Measurements from ENCODE around the gene NSDHL.

Gene NSDHL

DNA sequence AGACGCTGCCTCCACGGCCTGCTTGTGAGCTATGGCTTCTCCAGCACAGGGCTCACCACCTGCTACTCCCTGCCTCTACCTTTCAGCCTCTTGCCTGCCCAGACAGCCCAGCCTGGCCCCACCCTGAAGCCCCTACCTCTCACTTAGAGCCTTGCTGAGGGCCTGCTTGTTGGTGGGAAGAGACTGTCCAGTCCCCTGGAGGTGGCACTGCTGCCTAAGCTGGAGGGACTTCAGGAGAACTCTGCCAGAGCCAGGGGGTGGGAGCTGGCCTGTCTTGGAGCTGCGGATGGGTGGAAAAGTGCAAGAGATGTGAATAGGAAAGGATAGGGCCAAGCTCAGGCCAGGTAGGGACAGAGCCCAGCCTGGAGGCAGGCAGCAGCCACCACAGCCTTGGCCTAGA, 64.3 kb downstream of the NSDHL start:
- no peak for DNase-seq (ENCODE audit: low spot score)

DNA sequence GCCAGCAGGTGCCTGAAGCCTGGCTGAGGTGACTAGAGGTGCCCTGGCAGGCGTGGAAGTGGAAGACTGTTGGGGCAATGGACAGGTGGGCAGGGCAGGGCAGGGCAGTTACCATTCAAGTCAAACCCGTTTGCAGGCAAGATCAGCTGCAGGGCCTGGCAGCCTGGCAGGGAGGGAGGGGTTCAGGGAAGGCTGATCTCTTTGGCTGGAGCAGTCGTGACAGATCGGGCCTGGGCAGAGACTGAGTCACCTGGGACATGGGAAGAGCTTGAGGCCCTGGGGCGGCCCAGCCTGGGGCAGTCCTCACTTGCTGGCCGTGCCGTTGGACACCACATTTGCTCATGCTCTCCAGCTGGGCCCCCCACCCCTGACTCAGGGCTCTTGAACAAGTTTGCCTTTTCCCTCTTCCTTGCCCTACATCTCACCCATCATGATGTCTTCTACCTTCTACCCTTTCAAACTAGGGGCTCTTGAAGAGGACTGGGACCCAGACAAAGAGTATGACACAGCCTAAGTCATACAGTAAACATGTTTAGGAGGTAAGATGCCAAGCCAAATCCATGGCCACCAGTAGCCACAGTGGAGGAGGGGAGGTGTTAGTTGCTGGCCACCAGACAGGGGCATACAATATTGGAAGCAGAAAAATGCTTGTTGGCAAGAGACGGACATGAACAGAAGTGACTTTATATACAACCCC, 65.0 kb downstream of the NSDHL start:
- DNase-seq (ENCODE audit: low spot score), result peak; percentile 80

DNA sequence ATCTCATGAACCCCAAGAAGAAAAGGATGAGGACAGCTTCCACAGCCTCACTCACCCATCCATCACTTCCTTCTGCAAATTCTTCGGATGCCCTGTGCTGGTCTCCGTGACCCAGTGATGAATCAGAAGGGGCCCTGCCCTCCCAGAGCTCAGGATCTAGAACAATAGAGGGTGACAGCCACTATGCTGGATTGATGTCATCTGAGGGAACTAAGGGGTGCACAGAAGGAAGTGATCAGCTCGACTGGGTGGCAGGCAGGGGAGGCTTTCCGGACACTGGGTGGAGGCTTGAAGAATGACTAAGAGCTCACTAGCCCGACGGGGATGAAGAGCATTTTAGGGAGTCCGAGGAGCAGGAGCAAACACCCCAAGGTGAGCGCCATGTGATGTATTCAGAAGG, 65.6 kb downstream of the NSDHL start:
- peak; percentile 93 for DNase-seq (ENCODE audit: low spot score)

DNA sequence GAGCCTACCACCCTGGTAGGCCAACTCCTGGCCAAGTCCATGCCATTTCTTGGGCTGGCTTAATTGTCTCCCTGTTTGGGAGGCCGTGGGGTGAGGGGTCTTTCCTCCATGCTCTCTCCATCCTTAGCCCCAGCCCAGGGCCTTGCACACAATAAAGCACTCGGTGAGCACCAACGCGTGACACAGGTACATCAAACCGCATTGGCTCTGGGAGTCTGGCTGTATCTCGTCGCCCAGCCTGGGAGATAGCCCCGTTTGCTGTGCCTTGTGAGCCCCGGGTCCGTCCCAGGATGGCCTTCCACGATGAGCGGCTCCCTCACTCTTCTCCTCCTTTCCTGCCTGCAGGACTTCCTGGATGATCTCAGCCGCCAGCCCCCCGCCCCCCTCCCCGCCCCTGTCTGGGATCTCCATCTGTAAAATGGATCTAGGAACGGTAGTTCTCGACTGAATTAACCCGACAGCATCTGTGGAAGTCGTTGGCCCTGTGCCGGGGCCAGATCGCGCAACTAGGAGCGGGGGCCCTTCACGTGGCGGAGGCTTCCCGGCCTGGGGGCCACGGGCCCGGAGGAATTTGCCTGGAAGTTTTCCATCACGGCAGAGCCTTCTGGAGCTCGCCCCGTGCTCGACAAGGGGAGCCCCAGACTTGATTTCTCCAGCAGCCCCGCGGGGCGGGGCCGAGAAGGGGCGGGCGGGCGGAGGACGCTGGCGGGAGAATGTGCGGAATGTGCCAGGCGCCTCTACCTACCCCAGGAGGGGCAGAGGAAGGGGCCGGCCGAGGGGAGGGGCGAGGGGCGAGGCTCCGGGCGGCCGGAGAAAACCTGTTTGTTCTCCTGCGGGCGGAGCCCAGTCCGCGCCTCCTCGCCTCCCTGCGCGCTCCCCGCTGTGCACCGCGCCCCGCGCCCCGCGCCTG, 66.6 kb downstream of the NSDHL start, which contains the start of gene ZNF185:
ZNF185 (plus strand) TSS at position 846 of the 910 bp plus-strand sequence. CDS start 16,423 bp downstream, outside the sequence.
- peak; percentile 82 for DNase-seq (ENCODE audit: low spot score)

DNA sequence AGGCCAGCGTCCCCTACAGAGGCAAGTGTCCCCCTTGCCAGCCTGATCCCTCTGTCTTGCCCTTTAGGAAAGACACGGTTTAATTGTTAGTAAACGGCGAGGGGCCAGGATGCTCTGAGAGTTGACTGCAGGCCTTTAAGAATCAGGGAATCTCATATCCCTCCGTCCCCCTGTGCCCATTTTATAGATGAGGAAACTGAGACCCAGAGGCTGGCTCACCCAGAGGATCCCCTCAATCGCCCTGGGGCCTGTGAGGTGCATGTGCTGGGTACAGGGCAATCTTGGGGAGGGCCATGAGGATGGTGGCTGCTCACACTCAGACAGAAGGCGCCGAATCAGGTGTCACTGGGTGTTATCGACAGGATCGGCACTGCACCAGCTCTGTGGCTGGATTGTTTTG, 67.6 kb downstream of the NSDHL start:
- no peak for DNase-seq (ENCODE audit: low spot score)

DNA sequence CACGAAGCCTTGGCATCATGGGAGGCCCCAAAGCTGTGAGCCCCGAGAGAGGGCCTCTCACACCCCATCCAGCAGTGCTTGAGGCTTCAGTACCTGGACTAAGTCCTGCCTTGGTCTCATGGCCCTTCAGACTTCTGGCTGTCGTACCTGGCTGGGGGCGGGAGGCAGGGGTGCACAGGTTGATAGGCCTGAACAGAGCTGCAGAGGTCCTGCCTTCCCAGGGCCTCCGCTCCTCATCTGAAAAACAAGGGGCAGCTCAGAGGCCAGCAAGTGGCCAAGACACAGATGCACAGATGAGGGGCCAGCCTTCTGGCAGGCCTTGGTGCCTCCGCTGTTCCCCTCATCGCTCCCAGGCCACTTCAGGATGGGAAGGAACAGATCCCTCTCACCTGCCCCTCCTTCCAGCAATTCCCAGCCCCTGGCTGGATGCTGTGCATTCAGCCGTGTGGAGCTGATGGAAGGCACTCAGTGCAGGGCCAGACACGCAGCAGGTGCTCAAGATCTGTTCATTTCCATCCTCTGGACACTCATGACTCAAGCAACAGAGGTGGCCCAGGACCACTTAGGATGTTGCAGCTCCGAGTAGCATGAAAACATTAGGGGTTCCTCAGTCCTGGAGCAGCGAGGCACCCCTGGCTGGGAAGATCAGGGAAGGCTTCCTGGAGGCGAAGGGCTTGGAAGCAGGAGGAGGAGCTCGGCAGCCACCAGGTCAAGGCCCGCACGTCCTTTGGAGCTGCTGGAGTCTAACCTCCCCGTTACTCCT, 68.4 kb downstream of the NSDHL start:
- no peak for DNase-seq (ENCODE audit: low spot score)

DNA sequence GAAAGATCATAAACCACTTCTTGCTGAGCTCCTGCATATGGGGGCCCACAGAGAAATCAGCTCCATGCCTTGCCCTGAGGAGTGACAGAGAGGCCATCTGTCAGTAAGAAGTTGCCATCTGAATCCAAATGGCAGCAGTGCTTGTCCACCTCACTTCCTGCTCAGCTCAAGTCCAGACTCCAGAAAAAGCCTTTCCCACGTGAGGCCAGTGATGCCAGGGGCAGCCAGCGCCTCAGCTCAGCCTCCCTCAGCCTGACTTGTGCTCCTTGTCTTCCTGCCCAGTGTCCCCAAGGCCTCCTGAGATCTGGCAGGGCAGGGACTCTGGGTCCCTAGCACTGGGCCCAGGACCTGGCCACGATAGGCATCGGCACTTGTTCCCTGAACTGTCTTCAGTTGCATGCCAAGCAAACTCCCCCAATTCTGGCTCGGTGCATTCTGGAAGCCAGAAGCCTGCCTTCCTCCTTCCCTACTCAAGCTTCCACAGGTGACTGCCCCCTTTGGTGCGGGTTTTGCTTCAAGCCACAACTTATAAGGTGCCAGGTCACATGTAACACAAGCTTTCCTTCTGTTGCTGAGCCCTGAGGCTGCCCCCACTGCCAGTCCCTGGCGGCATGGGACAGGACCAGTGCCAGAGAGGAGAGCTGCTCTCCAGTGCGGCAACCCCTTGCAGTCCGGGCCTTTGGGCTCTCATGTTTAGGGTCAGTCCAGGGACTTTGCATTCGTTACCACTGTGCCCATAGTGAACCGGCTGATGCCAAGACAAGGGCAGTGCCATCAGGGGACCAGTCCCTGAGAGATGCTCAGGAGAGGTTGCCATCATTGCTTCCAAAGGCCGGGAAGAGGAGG, 69.2 kb downstream of the NSDHL start:
- no peak for DNase-seq (ENCODE audit: low spot score)

DNA sequence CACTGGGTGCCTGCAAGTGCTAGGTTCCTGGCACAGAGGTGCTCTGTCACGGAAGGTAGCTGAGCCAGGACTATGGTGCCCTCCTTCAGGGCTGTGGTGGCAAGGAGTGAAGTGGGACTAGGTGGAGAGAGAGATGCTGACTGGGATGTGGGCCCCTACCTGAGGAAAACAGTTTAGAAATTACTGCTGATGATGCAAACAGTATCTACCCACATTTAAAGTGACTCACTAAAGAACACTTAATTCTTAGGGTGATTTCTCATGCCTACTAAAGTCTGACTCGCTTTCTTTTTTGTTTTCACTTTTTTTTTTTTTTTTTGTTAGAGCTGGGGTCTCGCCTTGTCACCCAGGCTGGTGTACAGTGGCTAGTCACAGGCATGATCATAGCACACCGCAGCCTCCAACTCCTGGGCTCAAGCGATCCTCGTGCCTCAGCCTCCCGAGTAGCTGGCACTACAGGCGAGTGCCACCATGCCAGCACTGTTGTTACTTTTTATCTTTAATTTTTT, 70.1 kb downstream of the NSDHL start:
- peak; percentile 37 for DNase-seq (ENCODE audit: low spot score)

DNA sequence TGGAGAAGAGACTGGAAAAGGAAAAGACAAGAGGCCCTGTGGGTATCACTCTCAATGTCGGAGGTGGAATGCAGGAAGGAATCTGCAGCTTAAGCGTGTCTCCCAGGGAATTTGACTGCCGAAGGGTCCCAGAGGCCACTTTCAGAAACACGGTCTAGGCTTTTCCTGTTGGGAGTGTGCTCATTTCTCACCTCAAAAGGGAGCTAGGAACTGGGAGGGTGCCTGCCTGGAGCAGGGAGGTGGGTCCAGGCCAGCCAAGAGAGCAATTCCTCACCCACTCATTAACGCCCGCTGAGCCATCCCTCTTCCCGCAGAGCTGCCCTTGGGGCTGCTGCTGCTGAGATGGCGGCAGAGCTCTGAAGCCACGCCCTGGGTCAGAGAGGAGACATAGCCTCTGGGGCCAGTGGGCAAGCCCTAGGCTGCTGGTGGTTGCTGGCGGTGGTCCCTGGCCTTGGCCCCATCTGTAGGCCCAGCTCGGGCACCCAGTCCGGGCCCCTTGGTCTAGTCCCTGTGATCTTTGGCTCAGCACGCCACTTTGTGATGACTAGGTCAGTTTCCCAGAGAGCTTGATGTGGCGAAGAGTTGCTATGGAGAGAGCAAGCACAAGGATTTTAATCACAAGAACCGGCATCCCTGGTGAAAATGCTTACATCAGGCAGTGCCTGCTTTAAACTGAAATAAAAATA, 71.1 kb downstream of the NSDHL start:
- no peak for DNase-seq (ENCODE audit: low spot score)

DNA sequence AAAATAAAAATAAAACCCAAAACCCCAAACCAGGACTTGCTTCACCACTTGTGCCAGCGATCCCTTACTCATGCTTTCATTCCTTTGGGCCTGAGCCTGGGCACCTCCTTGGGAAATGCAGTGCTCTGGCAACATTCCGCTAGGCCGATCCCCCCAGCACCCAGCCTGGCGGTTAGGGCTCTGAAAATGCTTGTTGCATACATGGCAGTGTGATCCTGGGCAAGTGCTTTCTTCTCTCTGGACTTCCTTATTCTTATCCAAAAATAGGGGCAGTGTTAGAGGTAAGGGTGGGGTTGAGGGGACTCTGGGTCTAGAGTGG, 71.6 kb downstream of the NSDHL start:
- no peak for DNase-seq (ENCODE audit: low spot score)

DNA sequence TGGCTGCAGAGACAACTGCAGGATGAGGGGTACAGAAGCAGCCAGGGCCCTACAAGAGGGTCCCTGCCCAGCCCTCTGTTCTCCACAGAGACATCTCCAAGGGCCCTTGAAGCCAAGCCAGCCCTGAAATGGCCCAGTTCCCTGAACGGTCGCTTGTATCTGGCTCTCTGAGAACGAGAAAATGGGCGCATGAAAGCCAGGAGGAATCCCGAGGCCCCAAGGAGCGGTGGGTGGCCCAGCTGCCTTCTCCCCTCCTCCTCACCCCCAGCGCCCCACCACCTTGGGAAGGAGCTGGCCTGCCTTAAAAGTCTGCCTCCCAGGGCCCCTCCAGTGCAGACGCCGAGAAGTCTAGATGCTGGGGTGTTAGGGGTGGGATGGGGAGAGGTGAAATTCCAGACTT, 72.7 kb downstream of the NSDHL start:
- no peak for DNase-seq (ENCODE audit: low spot score)

DNA sequence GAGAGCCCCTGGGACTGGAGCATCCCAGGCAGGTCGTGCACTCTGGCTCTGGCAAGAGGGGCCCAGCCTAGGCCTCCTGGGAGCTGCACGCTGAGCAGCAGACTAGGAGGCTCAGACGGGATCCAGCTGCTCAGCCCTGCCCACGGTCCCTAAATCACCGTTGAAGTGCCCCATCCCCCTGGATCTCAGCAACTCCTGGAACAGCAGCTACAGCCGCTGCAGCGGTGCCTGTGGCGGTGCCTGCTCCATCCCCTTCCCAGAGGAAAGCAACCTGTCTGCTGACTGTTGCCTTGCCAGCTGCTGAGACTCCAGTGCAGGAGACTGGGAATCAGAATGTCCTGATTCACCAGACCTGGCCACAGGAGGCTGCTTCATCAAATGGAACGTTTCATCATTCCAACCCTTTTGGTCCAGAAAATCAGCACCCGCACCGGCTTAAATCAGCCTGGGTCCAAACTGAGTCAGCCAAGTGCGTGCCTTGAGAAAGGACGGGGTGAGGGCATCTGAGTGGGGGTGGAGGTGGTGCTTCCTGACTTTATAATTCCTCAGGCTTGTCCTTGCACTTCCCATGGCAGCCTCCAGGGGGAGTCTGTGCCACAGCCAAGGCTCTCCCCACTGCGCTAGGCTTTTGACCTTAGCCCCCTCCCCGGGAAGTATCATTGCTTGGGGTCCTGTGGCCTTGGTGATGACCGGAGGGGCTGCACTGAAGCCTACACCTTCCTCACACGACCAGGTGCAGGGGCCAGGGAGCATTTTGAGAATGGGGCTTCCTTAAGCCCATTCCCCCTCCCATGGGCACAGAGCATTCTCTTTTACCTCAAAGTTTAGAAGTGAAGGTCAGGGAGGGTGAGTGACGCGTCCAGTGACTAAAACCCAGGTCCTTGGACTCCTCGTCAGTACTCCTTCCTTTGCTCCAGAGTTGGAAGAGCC, 73.6 kb downstream of the NSDHL start:
- DNase-seq (ENCODE audit: low spot score), result peak; percentile 83

DNA sequence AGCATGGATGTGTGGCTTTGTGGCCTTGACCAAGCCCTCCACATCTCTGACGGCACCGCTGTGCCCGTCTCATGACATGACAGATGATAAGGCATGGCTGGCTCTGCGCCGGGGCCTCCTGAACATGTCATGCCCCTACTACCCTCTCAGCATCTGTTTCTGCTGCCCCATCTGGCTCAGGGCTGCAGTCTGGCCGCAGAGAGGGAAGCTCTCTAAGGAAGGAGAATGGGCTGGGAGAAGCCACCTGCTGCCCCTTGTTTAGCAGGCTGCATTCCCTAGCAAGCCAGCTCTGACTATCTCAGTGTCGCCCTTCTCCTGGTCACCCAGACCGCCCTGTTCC, 74.2 kb downstream of the NSDHL start:
- no peak for DNase-seq (ENCODE audit: low spot score)

DNA sequence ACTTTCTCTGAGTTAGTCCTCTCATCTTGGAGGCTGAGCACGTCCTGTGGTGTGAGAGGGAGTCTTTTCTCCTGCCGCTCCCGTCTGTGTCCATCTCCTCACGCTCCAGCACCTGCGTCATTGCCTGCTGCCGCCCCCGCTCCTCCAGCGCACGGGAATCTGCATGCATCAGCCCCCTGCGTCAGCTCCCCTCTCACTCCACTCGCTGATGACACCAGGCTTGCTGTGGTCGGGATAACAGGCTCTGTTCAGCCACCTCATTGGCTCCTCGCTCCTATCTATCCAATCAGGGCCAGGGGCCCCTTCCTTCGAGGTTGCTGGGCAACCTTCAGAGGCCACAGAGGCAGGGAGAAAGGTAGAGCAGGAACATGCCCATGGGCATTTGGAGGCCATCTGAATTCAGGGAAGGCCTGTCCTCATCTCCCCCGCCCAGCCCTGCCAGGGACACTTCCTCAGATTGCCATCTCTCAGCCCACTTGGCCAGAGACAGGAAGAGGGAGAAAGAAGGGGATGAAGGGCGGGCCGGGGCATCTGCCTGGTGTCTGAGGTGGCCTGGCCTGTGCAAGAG, 76.3 kb downstream of the NSDHL start:
- no peak for DNase-seq (ENCODE audit: low spot score)

DNA sequence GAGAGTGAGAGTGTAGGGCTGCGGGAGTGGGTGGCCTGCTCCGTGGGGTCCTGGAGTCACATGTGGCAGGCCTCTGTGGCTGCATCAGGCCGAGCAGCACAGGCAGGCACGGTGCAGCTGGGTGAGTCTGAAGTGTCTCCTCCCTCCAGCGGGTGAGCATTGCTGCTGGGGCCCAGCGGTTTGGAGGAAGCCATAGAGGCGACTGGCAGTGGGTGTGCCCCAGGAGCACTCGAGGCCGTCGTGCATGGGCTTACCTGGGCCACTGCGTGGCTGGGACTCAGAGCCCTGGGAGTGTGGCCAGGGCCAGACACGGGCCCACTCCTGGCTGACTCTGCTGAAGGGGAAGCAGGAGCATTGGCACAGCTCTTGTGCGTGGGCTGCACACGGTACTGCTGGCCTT, 77.6 kb downstream of the NSDHL start:
- no peak for DNase-seq (ENCODE audit: low spot score)

DNA sequence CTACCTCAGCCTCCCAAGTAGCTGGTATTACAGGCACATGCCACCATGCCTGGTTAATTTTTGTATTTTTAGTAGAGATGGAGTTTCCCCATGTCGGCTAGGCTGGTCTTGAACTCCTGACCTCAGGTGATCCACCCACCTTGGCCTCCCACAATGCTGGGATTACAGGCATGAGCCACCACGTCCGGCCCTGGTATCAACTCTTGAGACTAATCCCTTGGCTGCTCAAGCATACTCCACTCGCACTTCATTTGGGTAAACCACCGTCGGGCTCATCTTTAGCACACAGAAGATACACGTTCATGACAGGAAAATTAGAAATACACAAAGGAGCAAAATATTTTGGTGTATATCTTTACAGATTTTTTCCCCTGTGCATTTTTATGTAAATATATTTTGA, 79.2 kb downstream of the NSDHL start:
- DNase-seq (ENCODE audit: low spot score), result peak; percentile 25

DNA sequence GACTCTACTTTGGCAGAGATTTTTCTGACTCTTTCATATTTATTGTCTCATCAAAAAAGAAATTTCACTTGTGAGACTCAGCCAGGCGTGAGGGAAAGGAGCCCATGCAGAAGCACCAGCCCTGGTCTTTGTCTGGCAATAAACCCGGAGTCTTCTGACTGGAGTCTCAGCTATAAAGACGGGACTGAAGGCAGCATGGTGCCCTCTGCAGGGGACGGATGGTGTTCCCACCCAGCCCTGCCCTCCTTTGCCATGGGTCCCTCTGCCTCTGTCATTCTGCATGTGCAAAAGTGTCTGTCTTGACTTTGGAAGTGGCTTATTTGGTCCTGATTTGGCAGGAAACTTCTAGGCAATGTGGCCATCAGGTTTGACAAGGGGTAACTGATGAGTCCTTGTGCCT, 81.2 kb downstream of the NSDHL start:
- no peak for DNase-seq (ENCODE audit: low spot score)

DNA sequence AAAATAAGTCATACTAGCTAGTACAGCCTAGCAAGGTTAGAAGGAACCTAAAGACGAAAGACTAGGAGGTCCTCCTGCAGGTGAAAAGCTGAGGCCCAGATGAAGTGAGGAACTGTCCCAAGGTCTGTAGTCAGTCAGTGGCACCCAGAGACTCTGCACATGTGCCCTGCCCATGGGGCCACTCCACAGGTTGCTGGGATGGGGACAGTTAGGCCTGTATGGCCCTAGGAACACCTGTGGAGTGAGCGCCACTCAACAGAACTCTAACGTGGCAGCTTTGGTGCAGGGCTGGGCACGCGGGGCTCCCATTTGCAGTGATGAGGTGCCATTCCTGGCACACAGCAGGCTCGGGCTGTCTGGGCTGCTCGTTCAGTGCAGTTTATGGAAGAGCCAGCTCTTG, 81.8 kb downstream of the NSDHL start:
- no peak for DNase-seq (ENCODE audit: low spot score)

DNA sequence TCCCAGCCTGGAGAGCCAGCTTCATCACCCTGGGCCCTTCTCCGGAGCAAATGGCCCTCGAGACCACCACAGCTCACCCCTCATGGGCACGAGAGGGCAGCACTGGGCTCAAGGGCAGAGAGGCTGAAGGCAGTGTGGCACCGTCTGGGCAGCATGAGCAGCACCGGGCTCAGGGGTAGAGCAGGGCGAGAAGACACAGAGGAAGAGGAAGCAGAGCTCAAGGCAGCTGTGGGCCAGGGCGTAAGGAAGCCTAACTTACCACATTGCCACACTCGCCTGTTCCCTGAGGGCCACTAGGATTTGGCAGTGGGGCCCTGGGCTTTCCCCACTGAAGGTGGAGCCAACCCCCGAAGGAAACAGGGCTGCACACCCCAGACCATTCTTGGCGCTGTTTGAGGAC, 82.5 kb downstream of the NSDHL start:
- DNase-seq (ENCODE audit: low spot score), result no peak

DNA sequence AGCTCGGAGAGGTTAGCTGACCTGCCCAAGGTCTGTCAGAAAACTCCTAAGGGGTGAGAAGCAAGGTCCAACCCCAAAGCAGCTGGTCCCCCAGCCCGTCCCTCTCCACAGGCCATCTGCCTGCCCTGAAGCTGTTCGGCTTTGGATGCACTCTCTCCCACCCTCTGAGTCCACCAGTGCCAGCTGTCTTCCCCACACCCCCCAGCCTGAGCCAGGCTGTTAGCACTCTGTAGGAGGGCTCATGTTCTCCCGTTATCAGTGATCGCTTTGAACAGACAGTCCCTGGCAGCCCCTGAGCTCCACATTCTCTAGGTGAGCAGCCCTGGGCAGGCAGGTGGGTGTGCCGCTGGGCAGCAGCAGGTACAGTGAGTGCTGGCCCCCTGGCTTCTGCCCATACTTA, 83.0 kb downstream of the NSDHL start:
- no peak for DNase-seq (ENCODE audit: low spot score)
